K562 (cell line): ENCODE results near the gene TMEM143. TPM values are rescaled to one million over a fixed set of nuclear protein-coding genes. Genes with fewer than 3 reads are reported as not detected.

Experiments used
- BACH1 ChIP-seq: fragments of 200-800 bp; sonication (Bioruptor generic); IDR thresholded peaks from 2 replicates; pipeline ENCODE4 v1.6.1; 2016; ENCODE audit warnings: missing genetic modification characterization, missing compliant biosample characterization
- GTF2F1 ChIP-seq: IDR thresholded peaks from 2 replicates; pipeline ENCODE4 v1.6.1; 2011; ENCODE audit warnings: low read depth, low read length, improper control_type of control experiment
- HDAC8 ChIP-seq: fragments of 450-650 bp; IDR thresholded peaks from 2 replicates; pipeline ENCODE4 v1.6.1; 2016; ENCODE audit warnings: mild to moderate bottlenecking, missing genetic modification characterization, moderate library complexity, missing compliant biosample characterization
- MYC ChIP-seq, 2 experiments: fragments of 250-450 bp in 1 of 2; sonication (Bioruptor Pico) in 1 of 2; IDR thresholded peaks; 2 replicates each; pipeline versions ENCODE4 v1.5.1 to v1.6.1; 2012 to 2021; ENCODE audit warnings: low read depth in 2 of 2, borderline replicate concordance in 1 of 2, improper control_type of control experiment in 1 of 2, low read length in 1 of 2, mild to moderate bottlenecking in 1 of 2, moderate library complexity in 1 of 2
- POLR2B ChIP-seq: fragments of 450-650 bp; IDR thresholded peaks from 2 replicates; pipeline ENCODE4 v1.6.1; 2018; ENCODE audit warnings: low read depth; ENCODE audit not compliant: partially characterized antibody
- RBM25 ChIP-seq: fragments of 200-400 bp; formaldehyde crosslinking; IDR thresholded peaks from 2 replicates; pipeline ENCODE4 v1.6.1; 2018; ENCODE audit warnings: low read length, low read depth, moderate library complexity; ENCODE audit not compliant: severe bottlenecking
- SIN3A ChIP-seq, 2 experiments: fragments of 150-350 bp in 1 of 2; IDR thresholded peaks; 2 replicates each; pipeline ENCODE4 v1.6.1; 2011 to 2016; ENCODE audit warnings: borderline replicate concordance in 2 of 2, low read depth in 2 of 2, low read length in 2 of 2, mild to moderate bottlenecking in 2 of 2, moderate library complexity in 2 of 2; ENCODE audit not compliant: control insufficient read depth in 1 of 2
- YY1 ChIP-seq, 3 experiments: IDR thresholded peaks; 2 replicates each; pipeline ENCODE4 v1.6.1; 2011; ENCODE audit warnings: low read length in 2 of 3, mild to moderate bottlenecking in 2 of 3, moderate library complexity in 2 of 3, borderline replicate concordance in 1 of 3, control low read depth in 1 of 3, low read depth in 1 of 3; ENCODE audit not compliant: insufficient read depth in 3 of 3, insufficient replicate concordance in 2 of 3, control insufficient read depth in 1 of 3, insufficient read length in 1 of 3; ENCODE audit errors: extremely low read depth in 1 of 3
- ZNF431 ChIP-seq: sonication (generic); formaldehyde crosslinking; IDR thresholded peaks from 2 replicates; pipeline ENCODE4 v1.8.0; 2022; ENCODE audit warnings: mild to moderate bottlenecking, missing genetic modification reagents
- ZNF436 ChIP-seq: fragments of 250-450, 450-650 bp; sonication (Bioruptor Pico); formaldehyde crosslinking; IDR thresholded peaks from 2 replicates; pipeline ENCODE4 v1.7.0; 2020; ENCODE audit warnings: mild to moderate bottlenecking
- polyA plus RNA-seq, 8 experiments: library from polyadenylated mRNA; depleted of rRNA in 4 of 8; stranded (reverse) in 5 of 8; unstranded in 3 of 8; fragments of >200 nt; fragmentation: Nextera tagmentation in 2 of 8; fragmentation: Illumina TruSeq in 1 of 8; extraction: Ambion mirVana in 2 of 8; extraction: Trizol in 1 of 8; gene quantifications; 2 replicates each; pipeline versions ENCODE4 v1.2.1 to v1.2.3, GENCODE V29; 2011 to 2014; ENCODE audit warnings: inconsistent platforms in 1 of 8, missing spikeins in 1 of 8
- total RNA-seq, 7 experiments: library from RNA; depleted of rRNA in 6 of 7; stranded (reverse); fragments of >200 nt in 6 of 7; fragmentation: Illumina TruSeq in 2 of 7; extraction: Trizol in 2 of 7; gene quantifications; 2 replicates each; pipeline versions ENCODE4 v1.2.1 to v1.2.3, GENCODE V29; 2011 to 2021; ENCODE audit warnings: low replicate concordance in 1 of 7
- TF ChIP-seq, protein P1 (sequence below), 2 experiments: fragments of 450-650 bp; IDR thresholded peaks; 2 replicates each; pipeline ENCODE4 v1.6.1; 2018; ENCODE audit warnings: mild to moderate bottlenecking in 2 of 2, low read depth in 1 of 2; ENCODE audit not compliant: partially characterized antibody in 2 of 2
- TF ChIP-seq, protein P2 (sequence below), 2 experiments: fragments of 250-450 bp in 1 of 2; fragments of 450-650 bp in 1 of 2; sonication (Bioruptor Pico) in 1 of 2; IDR thresholded peaks; 2 replicates each; pipeline versions ENCODE4 v1.6.1 to v1.8.0; 2016 to 2021; ENCODE audit warnings: mild to moderate bottlenecking in 2 of 2, moderate library complexity in 2 of 2, missing compliant biosample characterization in 1 of 2, missing genetic modification characterization in 1 of 2
- TF ChIP-seq, protein P3 (sequence below), 2 experiments: fragments of 150-350 bp in 1 of 2; IDR thresholded peaks; 2 replicates each; pipeline ENCODE4 v1.6.1; 2012 to 2016; ENCODE audit warnings: low read depth in 2 of 2, low read length in 2 of 2, mild to moderate bottlenecking in 1 of 2, moderate library complexity in 1 of 2

TMEM143 gene
- total and polyA plus RNA-seq, 9 of the 15 experiments (the other 6 are each of a cell fraction or from before 2014, with no cell fraction given) = 0.66 to 8.8 (median 4.3) TPM

DNA sequence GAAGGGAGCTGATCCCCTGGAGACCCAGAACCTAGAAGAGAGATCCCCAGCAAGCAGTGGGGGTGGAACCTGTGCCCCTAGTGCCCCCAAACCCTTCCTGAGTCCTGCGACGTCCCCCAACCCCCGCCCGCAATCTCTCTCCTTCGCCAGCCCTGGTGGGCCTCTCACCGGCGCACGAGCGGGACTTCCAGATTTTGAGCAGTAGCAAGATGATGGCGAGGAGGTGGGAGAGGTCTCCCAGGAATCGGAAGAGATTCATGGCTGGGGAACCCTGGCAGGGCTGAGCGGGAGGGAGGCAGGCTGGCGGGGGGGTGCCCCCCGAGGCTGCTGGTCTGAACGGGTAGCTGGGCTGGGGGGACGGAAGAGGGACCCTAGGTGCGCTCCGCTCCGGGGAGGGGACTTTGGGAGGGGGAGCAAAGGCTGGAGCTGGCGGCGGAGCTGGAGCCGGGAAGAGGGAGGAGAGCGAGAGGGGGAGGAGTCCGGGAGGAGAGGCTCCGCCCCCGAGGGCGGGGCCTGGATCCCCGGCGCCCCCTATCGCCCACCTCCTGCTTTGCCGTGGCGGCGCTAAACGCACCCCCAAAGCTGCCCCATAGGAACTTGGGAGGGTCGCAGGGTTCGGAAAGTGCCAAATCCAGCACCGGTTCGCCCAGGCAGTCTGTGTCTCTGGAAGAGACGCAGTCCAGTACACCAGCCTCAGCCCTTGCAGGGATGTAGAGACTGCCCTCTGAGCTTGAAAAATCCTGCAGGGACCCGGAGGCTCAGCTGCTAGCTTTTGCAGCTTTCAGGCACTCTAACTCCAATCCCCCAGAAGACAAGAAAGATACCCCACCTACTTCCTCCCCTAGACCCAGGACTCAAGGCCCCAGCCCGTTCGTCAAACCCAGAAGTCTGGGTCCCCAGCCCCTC, 27.6 kb upstream of the TMEM143 start, which contains the start of gene KDELR1 (continued):
- TF ChIP-seq, protein P1, sequence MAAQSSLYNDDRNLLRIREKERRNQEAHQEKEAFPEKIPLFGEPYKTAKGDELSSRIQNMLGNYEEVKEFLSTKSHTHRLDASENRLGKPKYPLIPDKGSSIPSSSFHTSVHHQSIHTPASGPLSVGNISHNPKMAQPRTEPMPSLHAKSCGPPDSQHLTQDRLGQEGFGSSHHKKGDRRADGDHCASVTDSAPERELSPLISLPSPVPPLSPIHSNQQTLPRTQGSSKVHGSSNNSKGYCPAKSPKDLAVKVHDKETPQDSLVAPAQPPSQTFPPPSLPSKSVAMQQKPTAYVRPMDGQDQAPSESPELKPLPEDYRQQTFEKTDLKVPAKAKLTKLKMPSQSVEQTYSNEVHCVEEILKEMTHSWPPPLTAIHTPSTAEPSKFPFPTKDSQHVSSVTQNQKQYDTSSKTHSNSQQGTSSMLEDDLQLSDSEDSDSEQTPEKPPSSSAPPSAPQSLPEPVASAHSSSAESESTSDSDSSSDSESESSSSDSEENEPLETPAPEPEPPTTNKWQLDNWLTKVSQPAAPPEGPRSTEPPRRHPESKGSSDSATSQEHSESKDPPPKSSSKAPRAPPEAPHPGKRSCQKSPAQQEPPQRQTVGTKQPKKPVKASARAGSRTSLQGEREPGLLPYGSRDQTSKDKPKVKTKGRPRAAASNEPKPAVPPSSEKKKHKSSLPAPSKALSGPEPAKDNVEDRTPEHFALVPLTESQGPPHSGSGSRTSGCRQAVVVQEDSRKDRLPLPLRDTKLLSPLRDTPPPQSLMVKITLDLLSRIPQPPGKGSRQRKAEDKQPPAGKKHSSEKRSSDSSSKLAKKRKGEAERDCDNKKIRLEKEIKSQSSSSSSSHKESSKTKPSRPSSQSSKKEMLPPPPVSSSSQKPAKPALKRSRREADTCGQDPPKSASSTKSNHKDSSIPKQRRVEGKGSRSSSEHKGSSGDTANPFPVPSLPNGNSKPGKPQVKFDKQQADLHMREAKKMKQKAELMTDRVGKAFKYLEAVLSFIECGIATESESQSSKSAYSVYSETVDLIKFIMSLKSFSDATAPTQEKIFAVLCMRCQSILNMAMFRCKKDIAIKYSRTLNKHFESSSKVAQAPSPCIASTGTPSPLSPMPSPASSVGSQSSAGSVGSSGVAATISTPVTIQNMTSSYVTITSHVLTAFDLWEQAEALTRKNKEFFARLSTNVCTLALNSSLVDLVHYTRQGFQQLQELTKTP (IDR thresholded peaks at IDR 0.05; ENCODE audit: low read depth in 1 of 2, partially characterized antibody in 2 of 2) = no peak
- TF ChIP-seq MYC (IDR thresholded peaks at IDR 0.05; ENCODE audit: low read depth, low read length) (0 out of 2 replicates have a peak, but pooled peaks have one; percentile 26), MYC (CRISPR knock-in tag; IDR thresholded peaks at IDR 0.05; ENCODE audit: borderline replicate concordance, low read depth) (no peak), HDAC8 (tag) (no peak), GTF2F1 (no peak), ZNF431 (no peak), YY1 (IDR thresholded peaks at IDR 0.05; ENCODE audit: borderline replicate concordance in 1 of 3, control insufficient read depth in 1 of 3, extremely low read depth in 1 of 3, insufficient read depth in 3 of 3, insufficient read length in 1 of 3, insufficient replicate concordance in 2 of 3, low read depth in 1 of 3, low read length in 2 of 3) (peak in 1 of 3 experiments; percentile 45), RBM25 (no peak), BACH1 (no peak), ZNF436 (CRISPR knock-in tag) (no peak), SIN3A (IDR thresholded peaks at IDR 0.05; ENCODE audit: borderline replicate concordance in 2 of 2, control insufficient read depth in 1 of 2, low read depth in 2 of 2, low read length in 2 of 2) (peak in 1 of 2 experiments; percentile 7; a peak in 1 of 4 replicates), POLR2B (peak; percentile 82)
- TF ChIP-seq, protein P2, sequence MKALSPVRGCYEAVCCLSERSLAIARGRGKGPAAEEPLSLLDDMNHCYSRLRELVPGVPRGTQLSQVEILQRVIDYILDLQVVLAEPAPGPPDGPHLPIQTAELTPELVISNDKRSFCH (CRISPR knock-in tag; IDR thresholded peaks at IDR 0.05) = no peak
- TF ChIP-seq, protein P2 (tag; IDR thresholded peaks at IDR 0.05) = no peak
- TF ChIP-seq, protein P3, sequence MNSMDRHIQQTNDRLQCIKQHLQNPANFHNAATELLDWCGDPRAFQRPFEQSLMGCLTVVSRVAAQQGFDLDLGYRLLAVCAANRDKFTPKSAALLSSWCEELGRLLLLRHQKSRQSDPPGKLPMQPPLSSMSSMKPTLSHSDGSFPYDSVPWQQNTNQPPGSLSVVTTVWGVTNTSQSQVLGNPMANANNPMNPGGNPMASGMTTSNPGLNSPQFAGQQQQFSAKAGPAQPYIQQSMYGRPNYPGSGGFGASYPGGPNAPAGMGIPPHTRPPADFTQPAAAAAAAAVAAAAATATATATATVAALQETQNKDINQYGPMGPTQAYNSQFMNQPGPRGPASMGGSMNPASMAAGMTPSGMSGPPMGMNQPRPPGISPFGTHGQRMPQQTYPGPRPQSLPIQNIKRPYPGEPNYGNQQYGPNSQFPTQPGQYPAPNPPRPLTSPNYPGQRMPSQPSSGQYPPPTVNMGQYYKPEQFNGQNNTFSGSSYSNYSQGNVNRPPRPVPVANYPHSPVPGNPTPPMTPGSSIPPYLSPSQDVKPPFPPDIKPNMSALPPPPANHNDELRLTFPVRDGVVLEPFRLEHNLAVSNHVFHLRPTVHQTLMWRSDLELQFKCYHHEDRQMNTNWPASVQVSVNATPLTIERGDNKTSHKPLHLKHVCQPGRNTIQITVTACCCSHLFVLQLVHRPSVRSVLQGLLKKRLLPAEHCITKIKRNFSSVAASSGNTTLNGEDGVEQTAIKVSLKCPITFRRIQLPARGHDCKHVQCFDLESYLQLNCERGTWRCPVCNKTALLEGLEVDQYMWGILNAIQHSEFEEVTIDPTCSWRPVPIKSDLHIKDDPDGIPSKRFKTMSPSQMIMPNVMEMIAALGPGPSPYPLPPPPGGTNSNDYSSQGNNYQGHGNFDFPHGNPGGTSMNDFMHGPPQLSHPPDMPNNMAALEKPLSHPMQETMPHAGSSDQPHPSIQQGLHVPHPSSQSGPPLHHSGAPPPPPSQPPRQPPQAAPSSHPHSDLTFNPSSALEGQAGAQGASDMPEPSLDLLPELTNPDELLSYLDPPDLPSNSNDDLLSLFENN (IDR thresholded peaks at IDR 0.05; ENCODE audit: low read depth in 2 of 2, low read length in 2 of 2) = no peak
